HG03095 (cell line): ENCODE results near the gene SYNPR.
"Not testable (repeated sequence)": the region's sequence is repeated elsewhere in the genome, so short reads cannot be mapped to it uniquely, and the experiment has no call there.

ENCODE experiments used
- ATAC-seq: cut with Tn5 transposase; IDR thresholded peaks from one replicate; pipeline ENCODE4 v1.9.1; 2021; ENCODE audit warnings: moderate library complexity; ENCODE audit not compliant: unreplicated experiment

The SYNPR gene

DNA sequence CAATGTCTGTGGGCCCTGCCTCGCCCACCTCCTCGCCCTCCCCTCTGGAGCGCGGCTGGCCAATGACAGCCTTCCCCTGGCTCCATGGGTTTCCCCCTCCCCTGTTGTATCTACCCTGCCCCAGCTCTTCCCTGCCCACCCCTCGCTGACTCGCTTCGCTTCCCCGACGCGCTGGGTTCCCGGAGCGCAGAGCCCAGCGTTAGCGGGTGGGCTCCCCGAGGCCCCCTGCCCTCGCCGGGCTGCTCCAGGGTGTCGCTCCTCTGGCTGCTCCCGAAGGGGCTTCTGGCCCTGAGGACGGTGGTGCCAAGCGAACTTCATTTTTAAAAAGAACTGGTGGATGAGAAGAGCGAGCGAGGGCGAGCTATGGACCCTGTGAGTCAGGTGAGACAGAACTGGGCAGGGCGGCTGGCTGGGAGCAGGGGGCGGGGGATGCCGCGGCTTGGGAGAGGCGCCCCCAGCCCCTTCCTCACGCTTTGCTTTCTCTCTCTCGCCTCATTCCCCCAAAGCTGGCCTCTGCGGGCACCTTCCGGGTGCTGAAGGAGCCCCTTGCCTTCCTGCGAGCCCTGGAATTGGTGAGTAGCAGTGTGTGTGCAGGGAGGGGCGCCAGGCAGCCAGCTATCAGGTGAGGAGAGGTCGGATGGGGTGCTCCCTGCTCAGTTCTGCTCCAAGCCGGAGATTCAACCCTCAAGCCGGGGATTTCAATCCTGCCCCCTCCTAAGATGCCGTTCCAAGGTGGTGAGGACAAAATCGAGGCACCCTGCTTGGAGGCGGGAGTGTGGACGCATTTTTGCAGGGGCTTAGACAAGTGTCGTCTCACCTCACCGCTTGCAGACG, at the start of gene SYNPR:
Gene SYNPR (plus strand): TSS at position 138 of the 834 bp plus-strand sequence.
- no peak for ATAC-seq

GRCh38 chr3:63228677-63229076, 49.4 kb upstream of the SYNPR start:
- no peak for ATAC-seq

DNA sequence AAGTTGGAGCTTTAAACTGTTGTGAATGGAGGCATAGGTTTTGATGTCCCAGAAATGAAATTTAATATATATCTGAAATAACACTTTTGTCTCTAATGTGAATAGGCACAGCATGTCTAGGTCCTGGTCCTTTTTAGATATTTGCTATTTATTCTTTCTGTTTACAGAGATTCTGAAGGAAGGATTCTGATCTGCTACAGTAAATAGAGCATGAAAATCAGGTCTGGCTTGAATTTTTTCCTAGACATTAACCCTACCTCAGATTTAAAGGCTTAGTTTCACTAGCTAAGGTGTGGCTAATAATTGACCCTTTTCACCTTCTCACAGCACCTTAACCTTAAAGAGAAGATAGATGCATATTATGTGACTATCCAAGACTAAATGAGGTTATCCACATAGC, 48.0 kb upstream of the SYNPR start:
- no peak for ATAC-seq

DNA sequence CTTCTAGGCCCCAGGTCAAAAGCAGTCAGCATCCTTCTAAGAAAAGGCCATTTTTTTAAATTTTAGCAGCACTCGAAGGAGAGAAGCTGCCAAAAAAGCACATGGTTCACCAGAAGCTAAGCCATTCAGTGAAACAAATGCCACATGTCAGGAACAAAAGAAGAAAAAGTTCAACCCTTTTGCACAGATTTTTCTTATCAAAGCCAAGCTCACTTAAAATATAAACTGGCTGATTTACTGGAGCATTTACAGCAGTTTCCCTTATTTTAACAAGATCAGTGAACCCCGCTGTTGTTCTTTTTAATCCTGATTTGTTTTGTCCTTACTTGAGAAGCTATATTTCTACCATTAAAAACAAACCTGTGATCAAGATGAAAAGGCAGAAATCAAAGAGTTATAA, 46.5 kb upstream of the SYNPR start:
- no peak for ATAC-seq

- no peak for ATAC-seq
These were observed 45.2 kb upstream of the SYNPR start for GRCh38 chr3:63232764-63233396.

DNA sequence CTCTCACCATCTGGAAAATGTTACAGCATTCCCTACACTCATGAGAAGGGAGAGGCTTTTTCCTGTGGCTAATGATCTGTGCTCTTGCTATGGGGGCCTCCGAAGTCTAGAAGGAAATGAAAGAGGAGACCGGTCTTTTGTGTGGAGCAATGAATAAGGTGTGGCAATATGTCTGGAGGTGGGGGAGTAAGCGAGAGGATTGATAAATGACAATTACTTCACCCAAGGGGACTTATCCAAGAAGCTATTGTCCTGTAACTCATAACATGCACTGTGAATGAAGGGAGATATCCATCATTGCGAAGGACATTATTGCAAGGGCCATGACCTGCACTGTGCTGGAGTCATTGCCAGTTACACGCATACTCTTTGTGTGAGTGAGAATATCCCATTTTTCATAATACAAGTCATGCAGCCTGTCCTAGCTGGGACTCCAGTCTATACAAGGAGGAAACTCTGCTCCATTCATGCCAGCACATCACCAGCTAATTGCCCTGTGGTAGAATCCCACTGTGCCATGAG, 37.7 kb upstream of the SYNPR start:
- no peak for ATAC-seq

DNA sequence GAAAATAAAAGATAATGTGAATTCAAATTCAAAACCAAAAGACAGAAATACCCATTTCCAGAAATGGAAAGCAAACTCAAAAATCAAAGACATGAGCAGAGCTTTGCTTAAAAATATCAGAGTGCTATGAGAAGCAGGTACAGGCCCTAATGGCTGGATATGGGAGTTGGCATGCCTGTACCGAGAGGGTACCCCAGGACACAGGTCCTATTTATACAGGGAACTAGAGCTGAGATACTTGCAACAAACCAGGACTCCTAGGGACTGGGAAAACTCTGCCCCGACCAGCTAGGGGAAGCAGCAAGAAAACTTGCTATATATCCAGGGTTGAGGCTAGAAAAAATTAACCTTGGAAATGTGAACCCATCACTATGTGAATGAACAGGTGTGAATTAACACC, 36.0 kb upstream of the SYNPR start:
- ATAC-seq: no peak

- no peak for ATAC-seq
These were observed 33.6 kb upstream of the SYNPR start for GRCh38 chr3:63244486-63244885.

DNA sequence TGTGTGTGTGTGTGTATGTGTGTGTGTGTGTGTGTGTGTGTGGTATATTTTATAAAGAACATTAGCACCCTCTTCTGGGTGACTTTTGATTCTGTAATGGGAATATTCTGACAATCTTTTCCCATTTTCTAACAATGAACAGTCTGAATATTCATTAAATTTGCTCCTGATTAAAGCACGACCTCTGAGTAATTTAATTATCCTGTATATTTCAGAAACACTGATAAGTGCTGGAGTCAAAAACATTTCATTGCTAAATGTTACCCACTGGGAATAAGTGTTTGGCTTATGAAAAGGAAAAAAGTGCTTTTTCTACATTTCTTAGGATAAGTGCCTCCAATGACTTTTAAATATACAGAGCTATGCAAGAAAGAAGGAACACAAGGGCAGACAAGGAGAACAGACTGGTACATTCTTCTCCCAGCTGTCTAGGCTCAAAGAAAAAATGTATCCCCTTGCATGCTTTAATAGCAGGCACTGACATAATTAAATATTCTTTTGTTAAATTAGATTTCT, 32.3 kb upstream of the SYNPR start:
- no peak for ATAC-seq

DNA sequence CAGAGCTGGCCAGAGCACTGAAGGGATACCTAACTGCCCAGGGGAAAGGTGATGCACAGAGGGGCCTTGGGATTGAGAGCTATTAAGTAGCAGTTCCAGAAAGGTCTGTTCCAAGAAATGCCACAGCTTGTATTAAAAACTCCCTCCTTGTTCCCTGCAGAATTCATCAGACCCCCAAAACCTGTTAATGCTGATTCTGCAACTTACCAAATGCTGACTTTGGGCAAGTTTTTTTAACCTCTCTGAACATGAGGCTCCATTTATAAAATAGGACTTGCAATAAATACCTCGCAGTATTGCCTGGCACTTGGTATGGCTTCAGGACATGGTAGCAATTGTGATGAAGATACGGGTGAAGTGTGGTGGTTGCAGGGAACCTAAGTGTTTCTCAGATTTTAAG, 30.1 kb upstream of the SYNPR start:
- ATAC-seq: no peak

DNA sequence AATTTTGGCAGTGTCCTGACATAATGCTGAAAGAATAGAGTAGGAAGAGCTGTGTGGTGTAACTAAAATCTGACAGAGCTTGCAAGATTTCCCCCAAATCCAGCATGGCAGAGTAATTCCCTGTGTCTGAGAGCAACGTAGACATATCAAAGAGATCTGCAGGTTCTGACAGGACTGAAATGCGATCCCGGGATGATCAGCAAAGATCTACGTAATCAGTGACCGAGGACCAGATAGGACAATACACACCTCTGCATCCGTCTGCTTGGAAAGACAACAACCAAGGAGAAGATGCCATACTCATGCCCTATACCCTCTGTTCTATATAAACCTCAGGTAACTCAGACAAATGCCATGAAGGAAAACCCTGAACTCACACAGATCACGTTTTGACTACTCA, 26.6 kb upstream of the SYNPR start:
- ATAC-seq: no peak

- not testable (repeated sequence) for ATAC-seq
These were observed 22.3 kb upstream of the SYNPR start for GRCh38 chr3:63255819-63256218.

- no peak for ATAC-seq
These were observed 13.4 kb upstream of the SYNPR start for GRCh38 chr3:63264716-63265115.

DNA sequence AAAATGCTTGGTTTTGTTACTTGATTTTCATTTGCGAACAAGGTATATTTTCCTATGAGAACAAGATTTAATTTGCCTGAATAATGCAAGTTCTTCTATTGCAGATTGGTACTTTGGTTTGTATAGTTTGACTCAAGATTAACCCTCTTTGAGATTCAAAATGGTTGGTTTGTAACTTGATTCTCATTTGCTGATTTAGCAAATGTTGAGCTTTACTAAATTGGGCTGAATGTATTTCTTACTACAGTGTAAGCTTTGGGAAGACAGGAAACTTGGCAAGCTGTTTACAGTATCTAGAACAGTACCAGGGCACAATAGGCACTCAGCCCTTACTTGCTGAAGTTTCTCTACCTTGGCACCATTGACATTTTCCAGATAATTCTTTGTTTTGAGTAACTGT, 3.7 kb upstream of the SYNPR start:
- no peak for ATAC-seq

- no peak for ATAC-seq
These were observed 1.1 kb downstream of the SYNPR start for GRCh38 chr3:63279005-63279841.

GRCh38 chr3:63287610-63288009, 9.5 kb downstream of the SYNPR start:
- ATAC-seq: no peak

GRCh38 chr3:63290686-63291085, 12.6 kb downstream of the SYNPR start:
- no peak for ATAC-seq

- ATAC-seq: no peak
These were observed 16.2 kb downstream of the SYNPR start for GRCh38 chr3:63294332-63294731.

GRCh38 chr3:63295356-63295755, 17.2 kb downstream of the SYNPR start:
- ATAC-seq: no peak

GRCh38 chr3:63295806-63296205, 17.7 kb downstream of the SYNPR start:
- ATAC-seq: no peak

- ATAC-seq: no peak
These were observed 18.1 kb downstream of the SYNPR start for GRCh38 chr3:63296249-63296648.
